GM10248 (cell line): ENCODE results near the gene DMXL1.

ENCODE experiments used
- CTCF ChIA-PET: fragments of 300-600 bp; sonication (Branson Sonifier 250); formaldehyde crosslinking; extraction: SDS; loops from one replicate; lab custom pipeline; 2021; ENCODE audit warnings: antibody characterized with exemption; lab: Yijun Ruan, JAX
- POLR2A ChIA-PET: fragments of 350-650 bp; sonication (Branson Sonifier 250); formaldehyde crosslinking; extraction: SDS; loops from one replicate; lab custom pipeline; 2020; ENCODE audit warnings: antibody characterized with exemption; lab: Yijun Ruan, JAX
- DNase-seq: peaks from one replicate; pipeline ENCODE4 v3.0.0; 2012; ENCODE audit errors: extremely low spot score
- CTCF ChIP-seq: IDR thresholded peaks from 2 replicates; pipeline ENCODE4 v1.5.1; 2012; ENCODE audit warnings: mild to moderate bottlenecking, low read depth; ENCODE audit errors: extremely low read depth, missing control alignments, control extremely low read depth

DMXL1 gene

GRCh38 chr5:119037496-119038215 lies 33.2 kb upstream of the DMXL1 start:
- no peak for DNase-seq
- CTCF ChIA-PET, result no interaction called here
- POLR2A ChIA-PET, result no interaction called here

GRCh38 chr5:119048246-119048645 lies 22.6 kb upstream of the DMXL1 start:
- ChIA-PET POLR2A (no interaction called here), CTCF (interaction anchor here (0.9 to 1.7 kb wide), 7 partner anchors 15 to 61 kb away, joined by 3 to 5 read pairs (median 4); partner anchors contain the start of gene DTWD2)
- TF ChIP-seq CTCF, result no peak
- DNase-seq, result no peak

More at GRCh38 chr5:119037496-119038215, 33.2 kb upstream of the DMXL1 start:
- TF ChIP-seq CTCF, result no peak

GRCh38 chr5:119049824-119050449 lies 20.9 kb upstream of the DMXL1 start:
- POLR2A ChIA-PET, result no interaction called here
- CTCF ChIA-PET, result interaction anchor here (0.8 to 1.7 kb wide), 3 partner anchors 25 to 218 kb away, joined by 3 to 4 read pairs (median 4); partner anchors contain the start of gene DTWD2
- no peak for TF ChIP-seq CTCF
- no peak for DNase-seq

- CTCF ChIA-PET, result interaction anchor here (1.1 to 1.2 kb wide), 2 partner anchors 9 to 16 kb away, joined by 4 read pairs; no protein-coding TSS in a partner anchor
These were observed 16.8 kb upstream of the DMXL1 start for GRCh38 chr5:119054101-119054500.

GRCh38 chr5:119055294-119055693 lies 15.6 kb upstream of the DMXL1 start:
- no peak for DNase-seq
- ChIA-PET CTCF (interaction anchor here (1.0 kb wide), 1 partner anchor 68 kb away, joined by 3 read pairs; no protein-coding TSS in a partner anchor), POLR2A (no interaction called here)
- no peak for TF ChIP-seq CTCF

More at GRCh38 chr5:119054101-119054500, 16.8 kb upstream of the DMXL1 start:
- TF ChIP-seq CTCF, result no peak
- POLR2A ChIA-PET, result no interaction called here
- no peak for DNase-seq

GRCh38 chr5:119058979-119059529 lies 11.8 kb upstream of the DMXL1 start:
- POLR2A ChIA-PET, result no interaction called here
- no peak for DNase-seq
- CTCF ChIA-PET, result interaction anchor here (1.0 to 1.7 kb wide), 4 partner anchors 10 to 16 kb away, joined by 3 to 5 read pairs (median 4); partner anchors contain the start of gene DMXL1
- no peak for TF ChIP-seq CTCF
